HG03108 (cell line): ENCODE measurements around the gene LRRC9.

ENCODE experiments used
- ATAC-seq: cut with Tn5 transposase; IDR thresholded peaks from one replicate; pipeline ENCODE4 v1.9.1; 2021; ENCODE audit warnings: moderate library complexity; ENCODE audit not compliant: unreplicated experiment

Gene LRRC9

DNA sequence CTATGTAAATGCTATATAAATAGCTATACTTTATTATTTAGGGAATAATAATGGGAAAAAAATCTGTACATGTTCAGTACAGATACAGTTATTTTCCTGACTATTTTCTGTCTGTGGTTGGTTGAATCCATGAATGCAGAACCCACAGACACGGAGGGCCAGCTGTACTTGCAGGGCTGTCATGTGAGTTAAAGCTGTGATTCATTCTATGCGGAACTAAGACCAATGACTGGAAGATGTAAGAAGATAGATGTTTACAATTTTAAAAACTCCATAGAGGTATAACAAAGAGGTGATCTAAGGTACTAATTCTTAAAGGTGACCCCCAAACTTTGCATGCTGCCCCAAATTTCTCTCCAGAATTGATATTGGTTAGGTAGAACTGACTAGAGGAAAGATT, 186.4 kb downstream of the LRRC9 start:
- no peak for ATAC-seq

- no peak for ATAC-seq
Measured at GRCh38 chr14:60107477-60107876, 187.5 kb downstream of the LRRC9 start.

DNA sequence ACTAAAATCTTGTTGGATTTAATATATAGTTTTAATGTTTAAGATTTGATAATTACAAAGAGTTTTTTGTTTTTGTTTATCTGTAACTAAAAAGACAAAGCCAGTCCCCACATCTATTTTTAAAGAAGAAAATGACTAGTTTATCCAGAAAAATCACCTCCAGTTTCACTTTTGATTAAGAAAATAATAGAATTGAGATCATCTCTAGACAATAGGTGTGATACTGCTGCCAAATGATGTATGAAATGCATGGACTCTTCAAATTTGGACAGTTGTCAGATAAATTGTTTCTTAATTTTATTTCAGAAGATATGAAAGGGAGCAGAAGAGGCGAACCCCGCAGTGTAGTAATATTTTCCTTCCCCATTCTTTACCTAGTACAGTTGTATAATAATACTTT, 191.8 kb downstream of the LRRC9 start:
- no peak for ATAC-seq
